Loucy (cell line): ENCODE measurements around the gene RPL38.

Experiments used
- H2AFZ ChIP-seq: fragments of 200-600 bp; sonication (generic); 2 replicates; pipeline ENCODE4 v1.6.0; 2016; ENCODE audit warnings: antibody characterized with exemption, mild to moderate bottlenecking, low read length, moderate library complexity
- H3F3A ChIP-seq: fragments of 200-600 bp; 2 replicates; pipeline ENCODE4 v1.6.0; 2016; ENCODE audit warnings: antibody characterized with exemption, low read depth, mild to moderate bottlenecking
- H3K27me3 ChIP-seq: fragments of 200-600 bp; sonication (generic); 2 replicates; pipeline ENCODE4 v1.6.1; 2014; ENCODE audit warnings: low read length, mild to moderate bottlenecking; ENCODE audit not compliant: insufficient read depth, poor library complexity, severe bottlenecking
- H3K36me3 ChIP-seq: fragments of 200-600 bp; sonication (generic); 2 replicates; pipeline ENCODE4 v1.6.1; 2016; ENCODE audit warnings: low read length; ENCODE audit not compliant: insufficient read depth
- H3K4me1 ChIP-seq: fragments of 200-600 bp; sonication (generic); 2 replicates; pipeline ENCODE4 v1.5.1; 2014; ENCODE audit warnings: low read length, mild to moderate bottlenecking; ENCODE audit not compliant: insufficient read depth, poor library complexity, severe bottlenecking
- H3K4me2 ChIP-seq: fragments of 200-600 bp; sonication (generic); 2 replicates; pipeline ENCODE4 v1.6.0; 2014; ENCODE audit warnings: antibody characterized with exemption, low read length, low read depth, mild to moderate bottlenecking; ENCODE audit not compliant: poor library complexity, severe bottlenecking
- H3K4me3 ChIP-seq: fragments of 200-600 bp; sonication (generic); 2 replicates; pipeline ENCODE4 v1.5.1; 2014; ENCODE audit warnings: low read length, mild to moderate bottlenecking, mixed read lengths; ENCODE audit not compliant: poor library complexity, severe bottlenecking
- H3K79me2 ChIP-seq: fragments of 200-600 bp; sonication (generic); 2 replicates; pipeline ENCODE4 v1.6.1; 2014; ENCODE audit warnings: low read length; ENCODE audit not compliant: insufficient read depth
- H3K9ac ChIP-seq: fragments of 200-600 bp; sonication (generic); 2 replicates; pipeline ENCODE4 v1.6.0; 2014; ENCODE audit warnings: mild to moderate bottlenecking, low read depth, low read length, moderate library complexity; ENCODE audit not compliant: poor library complexity, severe bottlenecking
- H3K9me2 ChIP-seq: fragments of 200-600 bp; sonication (generic); replicated peaks from 2 replicates; pipeline ENCODE4 v1.6.1; 2016; ENCODE audit warnings: low read depth, low read length, mixed read lengths
- H3K9me3 ChIP-seq: fragments of 200-600 bp; sonication (generic); 2 replicates; pipeline ENCODE4 v1.6.1; 2014; ENCODE audit warnings: mild to moderate bottlenecking, antibody characterized with exemption, low read length, low read depth; ENCODE audit not compliant: insufficient read depth
- H4K20me1 ChIP-seq: fragments of 200-600 bp; sonication (generic); 2 replicates; pipeline ENCODE4 v1.6.0; 2014; ENCODE audit warnings: antibody characterized with exemption, low read length, mild to moderate bottlenecking; ENCODE audit not compliant: insufficient read depth, poor library complexity, severe bottlenecking
- CTCF ChIP-seq: fragments of 200-600 bp; sonication (generic); conservative IDR thresholded peaks from 2 replicates; pipeline ENCODE4 v1.5.1; 2014; ENCODE audit warnings: mild to moderate bottlenecking, antibody characterized with exemption, low read length
- EZH2phosphoT487 ChIP-seq: fragments of 200-600 bp; IDR thresholded peaks from 2 replicates; pipeline ENCODE4 v1.6.1; 2018; ENCODE audit warnings: antibody characterized with exemption, mild to moderate bottlenecking, moderate library complexity, borderline replicate concordance

The RPL38 gene

GRCh38 chr17:74181341-74181740 is 22.1 kb upstream of the RPL38 start:
- no peak overlapping the region for H3K9ac ChIP-seq
- H3K4me3 ChIP-seq: no peak overlapping the region
- no peak overlapping the region for H2AFZ ChIP-seq
- no peaks in the 10 kb centered on the region for H3K36me3 ChIP-seq
- H3K27me3 ChIP-seq: no peaks in the 10 kb centered on the region
- H3K4me1 ChIP-seq: no peaks in the 10 kb centered on the region
- TF ChIP-seq EZH2phosphoT487: no peak
- no peak for TF ChIP-seq CTCF
- no peak overlapping the region for H3K4me2 ChIP-seq
- no peaks in the 10 kb centered on the region for H3K9me2 ChIP-seq
- H3K79me2 ChIP-seq: no peaks in the 10 kb centered on the region
- no peaks in the 10 kb centered on the region for H4K20me1 ChIP-seq
- H3K9me3 ChIP-seq: no peaks in the 10 kb centered on the region
- H3F3A ChIP-seq: no peaks in the 10 kb centered on the region

GRCh38 chr17:74182041-74182723 is 21.3 kb upstream of the RPL38 start:
- H3K4me2 ChIP-seq: no peak overlapping the region
- H3K27me3 ChIP-seq: no peaks in the 10 kb centered on the region
- no peak overlapping the region for H2AFZ ChIP-seq
- no peaks in the 10 kb centered on the region for H3K4me1 ChIP-seq
- no peaks in the 10 kb centered on the region for H3K9me3 ChIP-seq
- H3F3A ChIP-seq: no peaks in the 10 kb centered on the region
- TF ChIP-seq EZH2phosphoT487 (no peak), CTCF (no peak)
- H4K20me1 ChIP-seq: no peaks in the 10 kb centered on the region
- no peaks in the 10 kb centered on the region for H3K79me2 ChIP-seq
- no peak overlapping the region for H3K9ac ChIP-seq
- H3K9me2 ChIP-seq: no peaks in the 10 kb centered on the region
- H3K36me3 ChIP-seq: no peaks in the 10 kb centered on the region
- H3K4me3 ChIP-seq: no peak overlapping the region

GRCh38 chr17:74183411-74183810 is 20.1 kb upstream of the RPL38 start:
- Histone ChIP-seq H3K4me3 (no peak overlapping the region), H4K20me1 (no peaks in the 10 kb centered on the region), H2AFZ (no peak overlapping the region), H3K4me2 (no peak overlapping the region), H3K36me3 (no peaks in the 10 kb centered on the region), H3K27me3 (no peaks in the 10 kb centered on the region), H3K9me3 (no peaks in the 10 kb centered on the region), H3K9ac (no peak overlapping the region), H3K79me2 (no peaks in the 10 kb centered on the region), H3K9me2 (no peaks in the 10 kb centered on the region), H3K4me1 (no peaks in the 10 kb centered on the region), H3F3A (no peaks in the 10 kb centered on the region)
- TF ChIP-seq CTCF: no peak
- TF ChIP-seq EZH2phosphoT487: no peak
